Measurements from ENCODE around the gene ABCC8.

ABCC8 gene

GRCh38 chr11:17401316-17401715 lies 75.3 kb downstream of the ABCC8 start:
- no peak for DNase-seq

- no peak for DNase-seq
These were observed 76.4 kb downstream of the ABCC8 start for GRCh38 chr11:17400048-17400775.

GRCh38 chr11:17399236-17399635 lies 77.4 kb downstream of the ABCC8 start:
- DNase-seq: no peak

GRCh38 chr11:17397311-17398002 lies 79.2 kb downstream of the ABCC8 start:
- DNase-seq: no peak

GRCh38 chr11:17396598-17397310 lies 79.9 kb downstream of the ABCC8 start:
- DNase-seq: no peak

- no peak for DNase-seq
These were observed 80.7 kb downstream of the ABCC8 start for GRCh38 chr11:17395978-17396377.

- DNase-seq: no peak
These were observed 81.1 kb downstream of the ABCC8 start for GRCh38 chr11:17395554-17395961.

GRCh38 chr11:17394743-17395390 lies 81.8 kb downstream of the ABCC8 start:
- DNase-seq: no peak

- DNase-seq: no peak
These were observed 83.2 kb downstream of the ABCC8 start for GRCh38 chr11:17393472-17393871.

- DNase-seq: no peak
These were observed 83.8 kb downstream of the ABCC8 start for GRCh38 chr11:17392872-17393271.

- DNase-seq: no peak
These were observed 84.9 kb downstream of the ABCC8 start for GRCh38 chr11:17391493-17392355.

- no peak for DNase-seq
These were observed 86.5 kb downstream of the ABCC8 start for GRCh38 chr11:17389957-17390649.

GRCh38 chr11:17389211-17389956 lies 87.3 kb downstream of the ABCC8 start:
- peak; percentile 90 for DNase-seq

- DNase-seq: no peak
These were observed 87.9 kb downstream of the ABCC8 start, which contains the start of gene KCNJ11 for GRCh38 chr11:17388609-17389210. TSS of gene KCNJ11 (minus strand) at chr11:17388659. CDS start at chr11:17388091, 568 bp downstream.

- no peak for DNase-seq
These were observed 88.8 kb downstream of the ABCC8 start for GRCh38 chr11:17387811-17388210.

GRCh38 chr11:17387254-17387653 lies 89.4 kb downstream of the ABCC8 start:
- no peak for DNase-seq

GRCh38 chr11:17386331-17387084 lies 90.1 kb downstream of the ABCC8 start:
- DNase-seq: peak; percentile 66

- DNase-seq: no peak
These were observed 90.7 kb downstream of the ABCC8 start for GRCh38 chr11:17385926-17386325.

GRCh38 chr11:17385492-17385891 lies 91.2 kb downstream of the ABCC8 start:
- no peak for DNase-seq
